Measurements from ENCODE around the gene CALN1.

GRCh38 chr7:72336382-72336631 lies 75.8 kb downstream of the CALN1 start:
- TF ChIP-seq, protein P1, sequence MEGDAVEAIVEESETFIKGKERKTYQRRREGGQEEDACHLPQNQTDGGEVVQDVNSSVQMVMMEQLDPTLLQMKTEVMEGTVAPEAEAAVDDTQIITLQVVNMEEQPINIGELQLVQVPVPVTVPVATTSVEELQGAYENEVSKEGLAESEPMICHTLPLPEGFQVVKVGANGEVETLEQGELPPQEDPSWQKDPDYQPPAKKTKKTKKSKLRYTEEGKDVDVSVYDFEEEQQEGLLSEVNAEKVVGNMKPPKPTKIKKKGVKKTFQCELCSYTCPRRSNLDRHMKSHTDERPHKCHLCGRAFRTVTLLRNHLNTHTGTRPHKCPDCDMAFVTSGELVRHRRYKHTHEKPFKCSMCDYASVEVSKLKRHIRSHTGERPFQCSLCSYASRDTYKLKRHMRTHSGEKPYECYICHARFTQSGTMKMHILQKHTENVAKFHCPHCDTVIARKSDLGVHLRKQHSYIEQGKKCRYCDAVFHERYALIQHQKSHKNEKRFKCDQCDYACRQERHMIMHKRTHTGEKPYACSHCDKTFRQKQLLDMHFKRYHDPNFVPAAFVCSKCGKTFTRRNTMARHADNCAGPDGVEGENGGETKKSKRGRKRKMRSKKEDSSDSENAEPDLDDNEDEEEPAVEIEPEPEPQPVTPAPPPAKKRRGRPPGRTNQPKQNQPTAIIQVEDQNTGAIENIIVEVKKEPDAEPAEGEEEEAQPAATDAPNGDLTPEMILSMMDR (IDR thresholded peaks at IDR 0.05): no peak
- TF ChIP-seq POLR2A (IDR thresholded peaks at IDR 0.05): no peak
